Loucy (cell line): ENCODE results near the gene DNAH1.

ENCODE experiments used
- H2AFZ ChIP-seq: fragments of 200-600 bp; sonication (generic); 2 replicates; pipeline ENCODE4 v1.6.0; 2016; ENCODE audit warnings: antibody characterized with exemption, mild to moderate bottlenecking, low read length, moderate library complexity
- H3F3A ChIP-seq: fragments of 200-600 bp; 2 replicates; pipeline ENCODE4 v1.6.0; 2016; ENCODE audit warnings: antibody characterized with exemption, low read depth, mild to moderate bottlenecking
- H3K27me3 ChIP-seq: fragments of 200-600 bp; sonication (generic); 2 replicates; pipeline ENCODE4 v1.6.1; 2014; ENCODE audit warnings: low read length, mild to moderate bottlenecking; ENCODE audit not compliant: insufficient read depth, poor library complexity, severe bottlenecking
- H3K36me3 ChIP-seq: fragments of 200-600 bp; sonication (generic); 2 replicates; pipeline ENCODE4 v1.6.1; 2016; ENCODE audit warnings: low read length; ENCODE audit not compliant: insufficient read depth
- H3K4me1 ChIP-seq: fragments of 200-600 bp; sonication (generic); 2 replicates; pipeline ENCODE4 v1.5.1; 2014; ENCODE audit warnings: low read length, mild to moderate bottlenecking; ENCODE audit not compliant: insufficient read depth, poor library complexity, severe bottlenecking
- H3K4me2 ChIP-seq: fragments of 200-600 bp; sonication (generic); 2 replicates; pipeline ENCODE4 v1.6.0; 2014; ENCODE audit warnings: antibody characterized with exemption, low read length, low read depth, mild to moderate bottlenecking; ENCODE audit not compliant: poor library complexity, severe bottlenecking
- H3K4me3 ChIP-seq: fragments of 200-600 bp; sonication (generic); 2 replicates; pipeline ENCODE4 v1.5.1; 2014; ENCODE audit warnings: low read length, mild to moderate bottlenecking, mixed read lengths; ENCODE audit not compliant: poor library complexity, severe bottlenecking
- H3K79me2 ChIP-seq: fragments of 200-600 bp; sonication (generic); 2 replicates; pipeline ENCODE4 v1.6.1; 2014; ENCODE audit warnings: low read length; ENCODE audit not compliant: insufficient read depth
- H3K9ac ChIP-seq: fragments of 200-600 bp; sonication (generic); 2 replicates; pipeline ENCODE4 v1.6.0; 2014; ENCODE audit warnings: mild to moderate bottlenecking, low read depth, low read length, moderate library complexity; ENCODE audit not compliant: poor library complexity, severe bottlenecking
- H3K9me2 ChIP-seq: fragments of 200-600 bp; sonication (generic); replicated peaks from 2 replicates; pipeline ENCODE4 v1.6.1; 2016; ENCODE audit warnings: low read depth, low read length, mixed read lengths
- H3K9me3 ChIP-seq: fragments of 200-600 bp; sonication (generic); 2 replicates; pipeline ENCODE4 v1.6.1; 2014; ENCODE audit warnings: mild to moderate bottlenecking, antibody characterized with exemption, low read length, low read depth; ENCODE audit not compliant: insufficient read depth
- H4K20me1 ChIP-seq: fragments of 200-600 bp; sonication (generic); 2 replicates; pipeline ENCODE4 v1.6.0; 2014; ENCODE audit warnings: antibody characterized with exemption, low read length, mild to moderate bottlenecking; ENCODE audit not compliant: insufficient read depth, poor library complexity, severe bottlenecking
- EZH2phosphoT487 ChIP-seq: fragments of 200-600 bp; IDR thresholded peaks from 2 replicates; pipeline ENCODE4 v1.6.1; 2018; ENCODE audit warnings: antibody characterized with exemption, mild to moderate bottlenecking, moderate library complexity, borderline replicate concordance
- TF ChIP-seq, protein P1 (sequence below): fragments of 200-600 bp; sonication (generic); conservative IDR thresholded peaks from 2 replicates; pipeline ENCODE4 v1.5.1; 2014; ENCODE audit warnings: mild to moderate bottlenecking, antibody characterized with exemption, low read length

Gene DNAH1

DNA sequence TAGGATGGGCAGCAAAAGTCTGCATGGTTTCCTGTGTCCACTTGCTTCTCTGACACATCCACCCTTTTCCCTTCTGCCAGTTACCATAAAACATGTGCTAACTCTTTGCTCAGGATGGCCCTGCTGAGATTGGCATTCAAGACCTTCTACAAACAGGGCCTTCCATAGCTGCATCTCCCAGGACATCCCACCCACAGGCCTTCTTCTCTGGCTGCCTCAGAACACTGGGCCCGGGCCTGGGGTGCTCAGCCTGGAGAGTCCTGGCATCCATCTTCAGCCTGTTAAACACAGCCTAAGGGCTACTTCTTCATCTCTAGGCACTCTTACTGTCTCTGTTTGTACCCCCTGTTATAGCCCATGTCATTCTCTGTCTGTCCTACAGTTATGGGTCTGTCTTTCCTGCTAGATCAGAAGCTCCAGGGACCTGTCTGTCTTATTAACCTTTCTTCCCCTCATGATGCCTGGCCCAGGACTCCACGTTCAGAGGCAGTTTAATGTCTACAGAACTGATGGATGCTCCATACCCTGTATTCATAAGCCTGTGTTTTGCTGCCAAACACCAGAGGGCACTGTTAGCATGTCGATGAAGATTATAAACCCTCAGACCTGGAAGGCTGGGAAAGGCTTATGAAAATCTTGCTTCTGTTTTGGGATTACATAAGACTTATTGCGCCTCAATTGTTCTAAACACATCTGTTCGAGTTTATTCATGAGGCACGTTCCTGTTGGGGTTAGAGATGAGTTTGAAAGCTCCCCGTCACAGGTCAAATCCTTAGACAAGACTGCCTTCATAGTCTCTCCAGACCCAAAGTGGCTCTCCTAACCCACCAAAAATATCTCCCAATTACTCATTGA, 112.3 kb downstream of the DNAH1 start:
- Histone ChIP-seq H3F3A (no peaks in the 10 kb centered on the region), H3K4me3 (no peak overlapping the region), H3K9ac (no peak overlapping the region), H3K36me3 (no peaks in the 10 kb centered on the region), H3K9me3 (no peaks in the 10 kb centered on the region), H3K79me2 (no peaks in the 10 kb centered on the region), H3K27me3 (no peaks in the 10 kb centered on the region), H3K4me1 (no peaks in the 10 kb centered on the region), H4K20me1 (no peaks in the 10 kb centered on the region), H3K9me2 (no peaks in the 10 kb centered on the region), H2AFZ (0 out of 2 replicates have a peak overlapping the region, but pooled peaks have one; percentile 53), H3K4me2 (no peak overlapping the region)
- TF ChIP-seq, protein P1, sequence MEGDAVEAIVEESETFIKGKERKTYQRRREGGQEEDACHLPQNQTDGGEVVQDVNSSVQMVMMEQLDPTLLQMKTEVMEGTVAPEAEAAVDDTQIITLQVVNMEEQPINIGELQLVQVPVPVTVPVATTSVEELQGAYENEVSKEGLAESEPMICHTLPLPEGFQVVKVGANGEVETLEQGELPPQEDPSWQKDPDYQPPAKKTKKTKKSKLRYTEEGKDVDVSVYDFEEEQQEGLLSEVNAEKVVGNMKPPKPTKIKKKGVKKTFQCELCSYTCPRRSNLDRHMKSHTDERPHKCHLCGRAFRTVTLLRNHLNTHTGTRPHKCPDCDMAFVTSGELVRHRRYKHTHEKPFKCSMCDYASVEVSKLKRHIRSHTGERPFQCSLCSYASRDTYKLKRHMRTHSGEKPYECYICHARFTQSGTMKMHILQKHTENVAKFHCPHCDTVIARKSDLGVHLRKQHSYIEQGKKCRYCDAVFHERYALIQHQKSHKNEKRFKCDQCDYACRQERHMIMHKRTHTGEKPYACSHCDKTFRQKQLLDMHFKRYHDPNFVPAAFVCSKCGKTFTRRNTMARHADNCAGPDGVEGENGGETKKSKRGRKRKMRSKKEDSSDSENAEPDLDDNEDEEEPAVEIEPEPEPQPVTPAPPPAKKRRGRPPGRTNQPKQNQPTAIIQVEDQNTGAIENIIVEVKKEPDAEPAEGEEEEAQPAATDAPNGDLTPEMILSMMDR = peak; percentile 91
- TF ChIP-seq EZH2phosphoT487 = no peak

DNA sequence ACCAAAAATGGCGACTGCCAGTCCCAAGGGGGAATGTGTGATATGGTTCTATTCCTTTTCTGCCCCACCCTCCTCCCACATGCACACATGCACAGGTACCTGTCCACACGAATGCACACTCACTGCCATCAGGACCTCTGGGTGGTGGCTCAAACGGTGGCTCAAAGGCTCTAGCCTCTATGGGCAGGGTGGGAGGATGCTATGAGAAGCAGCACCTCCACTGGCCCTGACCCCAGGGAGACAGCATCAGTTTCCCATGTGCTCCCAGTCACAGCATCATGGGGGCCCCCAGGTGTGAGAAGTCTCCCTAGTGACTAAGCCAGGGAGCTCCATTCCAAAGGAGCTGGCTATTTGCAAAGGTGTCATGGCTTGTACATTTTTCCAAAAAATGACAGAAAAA, 112.9 kb downstream of the DNAH1 start:
- Histone ChIP-seq H4K20me1 (no peaks in the 10 kb centered on the region), H3K9me2 (no peaks in the 10 kb centered on the region), H3F3A (no peaks in the 10 kb centered on the region), H3K9ac (no peak overlapping the region), H3K4me3 (no peak overlapping the region), H3K4me2 (no peak overlapping the region), H2AFZ (no peak overlapping the region), H3K27me3 (no peaks in the 10 kb centered on the region), H3K4me1 (no peaks in the 10 kb centered on the region), H3K79me2 (no peaks in the 10 kb centered on the region), H3K9me3 (no peaks in the 10 kb centered on the region), H3K36me3 (no peaks in the 10 kb centered on the region)
- no peak for TF ChIP-seq EZH2phosphoT487
- TF ChIP-seq, protein P1 = no peak

DNA sequence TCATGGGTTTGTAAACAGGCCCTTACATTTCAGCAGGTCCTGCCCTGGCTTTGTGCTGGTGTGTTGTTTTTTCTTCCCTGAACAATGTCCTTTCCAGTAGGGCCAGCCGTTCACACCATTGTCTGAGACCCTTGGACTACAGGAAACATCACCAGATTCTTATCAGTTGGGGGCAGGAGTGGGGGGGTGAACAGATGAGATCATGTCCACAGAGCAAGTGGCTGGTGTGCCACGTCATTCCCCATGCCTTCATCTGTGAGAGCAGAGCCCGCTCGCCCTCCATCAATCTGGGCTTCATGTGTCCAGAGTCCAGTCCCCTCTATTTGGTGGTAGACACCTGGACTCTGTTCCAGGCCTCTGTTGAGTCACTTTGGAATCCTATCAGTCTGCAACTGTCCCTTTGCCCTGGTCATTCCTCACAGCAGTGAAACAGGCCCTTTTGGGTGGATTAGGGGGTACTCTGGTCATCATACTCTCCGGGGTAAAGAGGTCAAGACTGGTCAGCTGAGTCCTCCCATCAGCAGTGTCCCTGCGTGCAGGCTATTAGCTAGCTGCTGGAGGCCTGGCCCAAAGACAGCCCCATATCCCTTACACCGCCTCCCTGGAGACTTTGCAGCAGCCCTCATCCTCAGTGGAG, 113.8 kb downstream of the DNAH1 start:
- H3F3A ChIP-seq = no peaks in the 10 kb centered on the region
- H4K20me1 ChIP-seq = no peaks in the 10 kb centered on the region
- no peak for TF ChIP-seq EZH2phosphoT487
- TF ChIP-seq, protein P1 = no peak
- no peaks in the 10 kb centered on the region for H3K4me1 ChIP-seq
- no peaks in the 10 kb centered on the region for H3K36me3 ChIP-seq
- H3K4me3 ChIP-seq = no peak overlapping the region
- H3K9me3 ChIP-seq = no peaks in the 10 kb centered on the region
- H3K27me3 ChIP-seq = no peaks in the 10 kb centered on the region
- H3K4me2 ChIP-seq = no peak overlapping the region
- H3K9ac ChIP-seq = no peak overlapping the region
- no peak overlapping the region for H2AFZ ChIP-seq
- no peaks in the 10 kb centered on the region for H3K9me2 ChIP-seq
- no peaks in the 10 kb centered on the region for H3K79me2 ChIP-seq
